Tibial artery (tissue), 4 donors: Measurements from ENCODE around the gene APOB.

Experiments
- DNase-seq, 2 donors: peaks; one replicate each; pipeline ENCODE4 v3.0.0-alpha.2; 2019
- H3K27ac ChIP-seq, 2 donors: fragments of 200-600 bp; sonication (generic) in 1 of 2; 1 replicate in 1 of 2; 2 replicates in 1 of 2; pipeline ENCODE4 v1.5.1; 2018 to 2019; ENCODE audit warnings: mild to moderate bottlenecking in 1 of 2
- H3K27me3 ChIP-seq, 2 donors: fragments of 200-600 bp; sonication (generic) in 1 of 2; one replicate each; pipeline versions ENCODE4 v1.5.1 to v1.6.0; 2016 to 2019
- H3K36me3 ChIP-seq, 3 donors: fragments of 200-600 bp; sonication (generic) in 2 of 3; one replicate each; pipeline ENCODE4 v1.5.1; 2016 to 2019; ENCODE audit warnings: mild to moderate bottlenecking in 2 of 3
- H3K4me1 ChIP-seq, 4 donors: fragments of 200-600 bp; sonication (generic) in 2 of 4; 1 replicate in 3 of 4; 2 replicates in 1 of 4; pipeline ENCODE4 v1.5.1; 2016 to 2019
- H3K4me3 ChIP-seq, 2 donors: fragments of 200-600 bp; sonication (generic) in 1 of 2; 1 replicate in 1 of 2; 2 replicates in 1 of 2; pipeline ENCODE4 v1.5.1; 2018 to 2019; ENCODE audit warnings: mild to moderate bottlenecking in 2 of 2
- H3K9me3 ChIP-seq, 3 donors: fragments of 200-600 bp; sonication (generic) in 1 of 3; one replicate each; pipeline ENCODE4 v1.5.1; 2016 to 2019
- intact Hi-C: fragments of 100-400 bp; cut with DNase I; formaldehyde crosslinking; loops from one replicate; pipeline ENCODE4 v1.15.0; 2023; ENCODE audit warnings: low total_unique reads
- TF ChIP-seq, protein P1 (sequence below), 2 experiments: fragments of 200-600 bp in 1 of 2; fragments of 450-650 bp in 1 of 2; IDR thresholded peaks; one replicate each; pipeline ENCODE4 v1.5.1; 2017 to 2019; ENCODE audit warnings: antibody characterized with exemption in 2 of 2, mild to moderate bottlenecking in 1 of 2, moderate library complexity in 1 of 2

APOB gene

GRCh38 chr2:20989404-20989803 lies 54.5 kb downstream of the APOB start:
- Histone ChIP-seq H3K27me3 (no peaks in the 10 kb centered on the region), H3K9me3 (no peaks in the 10 kb centered on the region), H3K4me1 (peaks cover 0 to 75% (median 41%) of the 10 kb centered on the region in 4 donors), H3K4me3 (no peak overlapping the region), H3K27ac (peak overlapping the region; percentile 66 to 74), H3K36me3 (no peaks in the 10 kb centered on the region)
- TF ChIP-seq, protein P1, sequence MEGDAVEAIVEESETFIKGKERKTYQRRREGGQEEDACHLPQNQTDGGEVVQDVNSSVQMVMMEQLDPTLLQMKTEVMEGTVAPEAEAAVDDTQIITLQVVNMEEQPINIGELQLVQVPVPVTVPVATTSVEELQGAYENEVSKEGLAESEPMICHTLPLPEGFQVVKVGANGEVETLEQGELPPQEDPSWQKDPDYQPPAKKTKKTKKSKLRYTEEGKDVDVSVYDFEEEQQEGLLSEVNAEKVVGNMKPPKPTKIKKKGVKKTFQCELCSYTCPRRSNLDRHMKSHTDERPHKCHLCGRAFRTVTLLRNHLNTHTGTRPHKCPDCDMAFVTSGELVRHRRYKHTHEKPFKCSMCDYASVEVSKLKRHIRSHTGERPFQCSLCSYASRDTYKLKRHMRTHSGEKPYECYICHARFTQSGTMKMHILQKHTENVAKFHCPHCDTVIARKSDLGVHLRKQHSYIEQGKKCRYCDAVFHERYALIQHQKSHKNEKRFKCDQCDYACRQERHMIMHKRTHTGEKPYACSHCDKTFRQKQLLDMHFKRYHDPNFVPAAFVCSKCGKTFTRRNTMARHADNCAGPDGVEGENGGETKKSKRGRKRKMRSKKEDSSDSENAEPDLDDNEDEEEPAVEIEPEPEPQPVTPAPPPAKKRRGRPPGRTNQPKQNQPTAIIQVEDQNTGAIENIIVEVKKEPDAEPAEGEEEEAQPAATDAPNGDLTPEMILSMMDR (IDR thresholded peaks at IDR 0.05) = no peak
- intact Hi-C loops = no loop called here
- no peak for DNase-seq

DNA sequence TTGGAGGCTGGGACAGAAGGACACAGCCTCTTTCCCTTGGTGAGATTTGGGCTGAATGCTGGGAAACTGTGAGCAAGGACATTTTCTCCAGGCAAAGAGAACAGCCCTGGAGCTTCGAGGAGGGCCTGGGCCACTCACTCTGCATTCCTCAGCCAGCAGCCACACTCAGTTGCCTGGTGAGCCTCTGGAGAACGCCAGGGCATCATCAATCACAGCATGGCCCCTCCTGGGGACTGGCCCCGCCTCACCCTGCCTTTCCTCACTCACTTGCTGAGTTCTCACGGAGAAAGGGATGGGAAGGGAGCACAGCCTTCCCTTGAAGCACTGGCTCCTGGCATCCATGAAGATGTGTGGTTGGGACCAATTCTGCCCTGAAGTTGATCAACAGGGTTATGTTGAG lies 55.0 kb downstream of the APOB start:
- TF ChIP-seq, protein P1 (IDR thresholded peaks at IDR 0.05) = no peak

GRCh38 chr2:20986024-20986939 lies 57.6 kb downstream of the APOB start:
- Histone ChIP-seq H3K9me3 (no peaks in the 10 kb centered on the region), H3K4me3 (no peak overlapping the region), H3K27me3 (no peaks in the 10 kb centered on the region), H3K27ac (peak overlapping the region; percentile 58 to 71), H3K36me3 (no peaks in the 10 kb centered on the region), H3K4me1 (peaks cover 0 to 91% (median 46%) of the 10 kb centered on the region in 4 donors)
- intact Hi-C loops = no loop called here
- TF ChIP-seq, protein P1 (IDR thresholded peaks at IDR 0.05) = no peak
- DNase-seq = peak; percentile 72 to 87

More for the DNA sequence above, 55.0 kb downstream of the APOB start:
- no peak for DNase-seq
- Histone ChIP-seq H3K4me1 (peaks cover 0 to 80% (median 46%) of the 10 kb centered on the region in 4 donors), H3K9me3 (no peaks in the 10 kb centered on the region), H3K27ac (peak overlapping the region; percentile 66 to 74), H3K36me3 (no peaks in the 10 kb centered on the region), H3K4me3 (no peak overlapping the region), H3K27me3 (no peaks in the 10 kb centered on the region)
- intact Hi-C loops = no loop called here

GRCh38 chr2:20985062-20985461 lies 58.8 kb downstream of the APOB start:
- no peak overlapping the region for H3K4me3 ChIP-seq
- intact Hi-C loops = no loop called here
- H3K4me1 ChIP-seq = peaks cover 0 to 87% (median 46%) of the 10 kb centered on the region in 4 donors
- no peaks in the 10 kb centered on the region for H3K36me3 ChIP-seq
- DNase-seq = no peak
- peak overlapping the region; percentile 58 to 71 for H3K27ac ChIP-seq
- TF ChIP-seq, protein P1 (IDR thresholded peaks at IDR 0.05) = no peak
- H3K27me3 ChIP-seq = no peaks in the 10 kb centered on the region
- no peaks in the 10 kb centered on the region for H3K9me3 ChIP-seq

DNA sequence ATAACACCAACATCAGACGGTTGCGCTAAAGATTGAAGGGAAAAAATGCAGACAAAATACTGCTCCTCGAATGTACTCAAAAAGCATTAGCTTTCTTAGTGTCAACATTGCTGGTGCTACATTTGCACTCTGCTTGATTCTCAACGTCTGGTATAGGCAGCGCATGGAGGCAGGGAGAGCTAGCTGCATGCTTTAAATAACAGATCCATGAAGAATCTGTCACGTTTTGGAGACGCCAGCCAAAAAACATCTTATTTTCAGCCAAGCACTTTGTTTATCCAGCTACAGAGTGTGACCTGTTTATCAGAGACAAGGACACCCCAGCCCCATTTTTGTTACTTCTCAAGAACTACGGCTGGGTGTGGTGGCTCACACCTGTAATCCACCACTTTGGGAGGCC lies 59.5 kb downstream of the APOB start:
- peak overlapping the region; percentile 58 to 71 for H3K27ac ChIP-seq
- H3K4me3 ChIP-seq = no peak overlapping the region
- no peaks in the 10 kb centered on the region for H3K27me3 ChIP-seq
- intact Hi-C loops = no loop called here
- H3K4me1 ChIP-seq = peaks cover 0 to 81% (median 44%) of the 10 kb centered on the region in 4 donors
- H3K36me3 ChIP-seq = no peaks in the 10 kb centered on the region
- DNase-seq = no peak
- TF ChIP-seq, protein P1 (IDR thresholded peaks at IDR 0.05) = no peak
- H3K9me3 ChIP-seq = no peaks in the 10 kb centered on the region
